Measurements from ENCODE around the gene ARRB1. TPM values are rescaled to one million over a fixed set of nuclear protein-coding genes. Genes with fewer than 3 reads are reported as not detected.

The ARRB1 gene
- total and polyA plus RNA-seq, 2 of the 13 experiments (the other 11 are each of a cell fraction or from before 2014, with no cell fraction given): 22.5 to 35.7 TPM

- TF ChIP-seq ZNF235 (CRISPR knock-in tag; IDR thresholded peaks at IDR 0.05; ENCODE audit: borderline replicate concordance): no peak
- TF ChIP-seq KAT8 (CRISPR knock-in tag; IDR thresholded peaks at IDR 0.05): no peak
- no peak for TF ChIP-seq ZNF710 (CRISPR knock-in tag; IDR thresholded peaks at IDR 0.05; ENCODE audit: borderline replicate concordance)
- no peak for TF ChIP-seq ZNF75D (CRISPR knock-in tag; IDR thresholded peaks at IDR 0.05; ENCODE audit: borderline replicate concordance)
- TF ChIP-seq BCL6 (CRISPR knock-in tag; IDR thresholded peaks at IDR 0.05): no peak
- TF ChIP-seq ZNF101 (CRISPR knock-in tag; IDR thresholded peaks at IDR 0.05; ENCODE audit: borderline replicate concordance, low read depth): no peak
- no peak for TF ChIP-seq CREB3 (CRISPR knock-in tag; IDR thresholded peaks at IDR 0.05)
- no peak for TF ChIP-seq ZFP41 (CRISPR knock-in tag; IDR thresholded peaks at IDR 0.05; ENCODE audit: borderline replicate concordance)
- no peak for TF ChIP-seq ZMYM2 (CRISPR knock-in tag; IDR thresholded peaks at IDR 0.05)
- TF ChIP-seq PHF8 (CRISPR knock-in tag; IDR thresholded peaks at IDR 0.05): peak; percentile 35; the same call in 1 of the 2 replicates
- TF ChIP-seq ZBTB1 (CRISPR knock-in tag; IDR thresholded peaks at IDR 0.05; ENCODE audit: borderline replicate concordance): no peak
- TF ChIP-seq SNAPC2 (CRISPR knock-in tag; IDR thresholded peaks at IDR 0.05): 0 out of 2 replicates have a peak, but pooled peaks have one; percentile 44
- no peak for TF ChIP-seq RFXANK (CRISPR knock-in tag; IDR thresholded peaks at IDR 0.05)
- TF ChIP-seq MZF1 (CRISPR knock-in tag; IDR thresholded peaks at IDR 0.05; ENCODE audit: borderline replicate concordance): no peak
- TF ChIP-seq RBM22 (optimal IDR thresholded peaks at IDR 0.05; ENCODE audit: low read length): no peak
- TF ChIP-seq HMGXB4 (CRISPR knock-in tag; IDR thresholded peaks at IDR 0.05; ENCODE audit: borderline replicate concordance in 1 of 2, low read depth in 1 of 2): peak; percentile 29 to 76; a peak in 3 of 4 replicates
- no peak; the same call in 1 of the 2 replicates for TF ChIP-seq ZNF547 (CRISPR knock-in tag; IDR thresholded peaks at IDR 0.05)
- 0 out of 2 replicates have a peak, but pooled peaks have one; percentile 25 for TF ChIP-seq ZNF784 (CRISPR knock-in tag; IDR thresholded peaks at IDR 0.05; ENCODE audit: borderline replicate concordance)
- TF ChIP-seq ZBTB46 (CRISPR knock-in tag; IDR thresholded peaks at IDR 0.05; ENCODE audit: borderline replicate concordance): 0 out of 2 replicates have a peak, but pooled peaks have one; percentile 49
- no peak for TF ChIP-seq ZNF607 (CRISPR knock-in tag; IDR thresholded peaks at IDR 0.05; ENCODE audit: borderline replicate concordance)
These were observed 519 bp downstream of the ARRB1 start (continued) for GRCh38 chr11:75350743-75351540.
